ENCODE results near the gene BOD1L1.

BOD1L1 gene

GRCh38 chr4:13645075-13645474 lies 17.6 kb upstream of the BOD1L1 start:
- no peak overlapping the region for H3K4me3 ChIP-seq (ENCODE audit: low read length)
- H3K9ac ChIP-seq (ENCODE audit: low read depth, low read length), result no peak overlapping the region
- no peaks in the 10 kb centered on the region for H3K27me3 ChIP-seq (ENCODE audit: insufficient read depth, low read length)
- no peak overlapping the region for H3K27ac ChIP-seq (ENCODE audit: low read length)
- H3K36me3 ChIP-seq (ENCODE audit: insufficient read depth, low read depth, low read length), result no peaks in the 10 kb centered on the region
- peaks cover 35% of the 10 kb centered on the region for H3K4me1 ChIP-seq (ENCODE audit: insufficient read depth, low read length)
- H3K9me3 ChIP-seq (ENCODE audit: insufficient read depth, low read depth, low read length), result no peaks in the 10 kb centered on the region

- no peaks in the 10 kb centered on the region for H3K27me3 ChIP-seq (ENCODE audit: insufficient read depth, low read length)
- H3K9ac ChIP-seq (ENCODE audit: low read depth, low read length), result no peak overlapping the region; the same call in 1 of the 2 replicates
- no peaks in the 10 kb centered on the region for H3K36me3 ChIP-seq (ENCODE audit: insufficient read depth, low read depth, low read length)
- 0 out of 2 replicates have a peak overlapping the region, but pooled peaks have one; percentile 0 for H3K4me3 ChIP-seq (ENCODE audit: low read length)
- no peaks in the 10 kb centered on the region for H3K9me3 ChIP-seq (ENCODE audit: insufficient read depth, low read depth, low read length)
- peaks cover 36% of the 10 kb centered on the region for H3K4me1 ChIP-seq (ENCODE audit: insufficient read depth, low read length)
- H3K27ac ChIP-seq (ENCODE audit: low read length), result no peak overlapping the region
Observed at GRCh38 chr4:13642170-13642950, 14.8 kb upstream of the BOD1L1 start.

DNA sequence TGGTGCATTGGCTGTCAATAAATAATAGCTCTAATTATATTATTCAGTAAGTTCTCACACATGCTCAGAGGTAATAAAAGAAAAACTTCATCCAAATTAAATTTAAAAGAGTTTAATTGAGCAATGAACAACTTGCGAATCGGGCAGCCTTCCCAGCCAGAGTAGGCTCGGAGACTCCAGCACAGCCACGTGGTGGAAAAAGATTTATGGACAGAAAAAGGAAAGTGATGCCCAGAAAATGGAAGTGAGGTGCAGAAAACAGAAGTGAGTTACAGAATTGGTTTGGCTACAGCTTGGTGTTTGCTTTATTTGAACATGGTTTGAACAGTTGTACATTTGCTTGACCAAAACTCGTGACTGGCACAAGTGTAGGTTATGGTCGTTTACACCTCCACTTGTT lies 13.6 kb upstream of the BOD1L1 start:
- H3K27ac ChIP-seq (ENCODE audit: low read length), result no peak overlapping the region
- no peaks in the 10 kb centered on the region for H3K36me3 ChIP-seq (ENCODE audit: insufficient read depth, low read depth, low read length)
- no peak overlapping the region for H3K9ac ChIP-seq (ENCODE audit: low read depth, low read length)
- no peaks in the 10 kb centered on the region for H3K9me3 ChIP-seq (ENCODE audit: insufficient read depth, low read depth, low read length)
- H3K4me3 ChIP-seq (ENCODE audit: low read length), result no peak overlapping the region
- peaks cover 28% of the 10 kb centered on the region for H3K4me1 ChIP-seq (ENCODE audit: insufficient read depth, low read length)
- no peaks in the 10 kb centered on the region for H3K27me3 ChIP-seq (ENCODE audit: insufficient read depth, low read length)

DNA sequence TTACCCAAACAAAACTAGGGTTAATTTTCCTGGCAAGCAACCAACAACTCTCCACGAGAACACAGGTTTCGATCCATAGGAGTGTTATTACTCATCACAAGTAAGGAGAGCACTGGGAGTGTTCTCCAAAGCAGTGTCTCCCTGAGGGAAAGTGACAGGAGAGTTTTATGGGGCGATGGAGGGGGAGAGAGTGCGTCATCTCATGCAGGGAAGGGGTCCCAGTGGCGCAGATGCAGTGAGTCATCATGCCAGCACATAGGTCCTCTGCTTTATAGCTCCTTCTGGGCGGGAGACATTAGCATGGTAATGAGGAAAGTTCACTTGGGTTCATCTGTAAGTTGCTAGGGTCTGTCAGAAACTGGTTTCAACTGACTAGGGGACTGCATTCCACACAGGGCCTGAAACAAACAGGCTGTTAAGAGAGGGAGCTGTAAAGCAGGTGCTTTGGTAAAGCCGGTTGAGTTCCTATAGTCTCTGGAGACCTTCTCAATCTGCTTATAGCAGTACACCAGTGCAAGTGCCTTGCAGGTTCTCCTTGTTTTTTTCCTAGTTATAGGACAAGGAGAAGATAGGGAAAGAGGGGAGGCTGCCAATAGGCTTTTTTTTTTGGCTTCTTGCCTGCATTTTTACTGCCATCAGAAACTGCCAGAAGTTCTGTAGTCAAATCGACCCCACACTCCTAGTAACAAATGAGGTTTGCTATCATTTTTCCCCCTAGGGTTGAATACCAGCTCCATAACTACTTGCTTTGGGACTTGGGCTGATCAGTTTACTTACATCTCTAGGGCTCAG lies 12.8 kb upstream of the BOD1L1 start:
- Histone ChIP-seq H3K4me1 (ENCODE audit: insufficient read depth, low read length) (peaks cover 28% of the 10 kb centered on the region), H3K36me3 (ENCODE audit: insufficient read depth, low read depth, low read length) (no peaks in the 10 kb centered on the region), H3K27ac (ENCODE audit: low read length) (no peak overlapping the region), H3K4me3 (ENCODE audit: low read length) (no peak overlapping the region; the same call in 1 of the 2 replicates), H3K9me3 (ENCODE audit: insufficient read depth, low read depth, low read length) (no peaks in the 10 kb centered on the region), H3K9ac (ENCODE audit: low read depth, low read length) (no peak overlapping the region), H3K27me3 (ENCODE audit: insufficient read depth, low read length) (no peaks in the 10 kb centered on the region)

DNA sequence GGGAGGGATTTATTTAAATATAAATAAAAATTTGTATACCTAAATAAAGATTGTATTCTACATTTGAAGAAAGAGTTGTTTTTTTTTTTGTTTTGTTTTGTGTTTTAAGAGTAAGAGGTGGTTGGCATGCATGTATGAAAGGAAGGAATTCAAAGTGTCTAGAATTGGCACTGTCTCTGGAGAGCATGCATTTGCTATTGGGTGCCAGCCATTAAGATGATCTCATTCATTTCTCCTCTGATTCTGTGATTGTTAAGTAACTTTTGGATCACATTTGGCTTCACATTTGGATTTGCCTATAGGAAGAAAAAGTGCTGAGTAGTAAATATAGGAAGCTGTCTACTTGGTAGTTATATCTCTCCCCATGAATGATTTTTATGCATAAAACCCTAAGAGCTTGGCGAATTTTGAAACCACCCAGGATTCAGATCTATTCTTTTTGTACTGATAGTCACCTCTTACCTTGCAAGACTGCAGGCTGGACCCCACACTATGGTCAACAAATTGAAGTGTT lies 7.8 kb upstream of the BOD1L1 start:
- no peaks in the 10 kb centered on the region for H3K36me3 ChIP-seq (ENCODE audit: insufficient read depth, low read depth, low read length)
- no peaks in the 10 kb centered on the region for H3K9me3 ChIP-seq (ENCODE audit: insufficient read depth, low read depth, low read length)
- peaks cover 5% of the 10 kb centered on the region; the same call in 1 of the 2 replicates for H3K4me1 ChIP-seq (ENCODE audit: insufficient read depth, low read length)
- no peak overlapping the region for H3K27ac ChIP-seq (ENCODE audit: low read length)
- no peak overlapping the region for H3K9ac ChIP-seq (ENCODE audit: low read depth, low read length)
- H3K4me3 ChIP-seq (ENCODE audit: low read length), result no peak overlapping the region
- H3K27me3 ChIP-seq (ENCODE audit: insufficient read depth, low read length), result no peaks in the 10 kb centered on the region

DNA sequence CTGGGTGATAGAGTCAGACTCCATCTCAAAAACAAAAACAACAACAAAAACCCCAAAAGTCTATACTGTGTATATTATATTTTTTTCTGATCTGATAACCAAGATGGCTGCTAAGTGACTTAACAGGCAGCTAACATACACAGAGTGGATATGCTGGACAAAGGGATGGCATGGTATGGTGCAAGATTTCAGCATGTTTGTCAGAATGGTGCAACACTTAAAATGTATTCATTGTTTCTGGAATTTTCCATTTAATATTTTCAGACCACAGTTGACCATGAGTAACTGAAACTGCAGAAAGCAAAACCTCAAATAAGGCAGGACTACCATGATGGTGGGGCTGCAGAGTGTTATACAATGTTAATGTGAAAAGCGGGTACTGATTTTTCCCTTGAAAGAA lies 6.1 kb upstream of the BOD1L1 start:
- Histone ChIP-seq H3K36me3 (ENCODE audit: insufficient read depth, low read depth, low read length) (no peaks in the 10 kb centered on the region), H3K27ac (ENCODE audit: low read length) (no peak overlapping the region), H3K4me1 (ENCODE audit: insufficient read depth, low read length) (no peaks in the 10 kb centered on the region; the same call in 1 of the 2 replicates), H3K9ac (ENCODE audit: low read depth, low read length) (no peak overlapping the region), H3K4me3 (ENCODE audit: low read length) (no peak overlapping the region), H3K27me3 (ENCODE audit: insufficient read depth, low read length) (no peaks in the 10 kb centered on the region), H3K9me3 (ENCODE audit: insufficient read depth, low read depth, low read length) (no peaks in the 10 kb centered on the region)

GRCh38 chr4:13627178-13627605 lies 333 bp downstream of the BOD1L1 start:
- peaks cover 6% of the 10 kb centered on the region; the same call in 1 of the 2 replicates for H3K4me1 ChIP-seq (ENCODE audit: insufficient read depth, low read length)
- H3K4me3 ChIP-seq (ENCODE audit: low read length), result peak overlapping the region; percentile 99
- no peaks in the 10 kb centered on the region for H3K27me3 ChIP-seq (ENCODE audit: insufficient read depth, low read length)
- no peaks in the 10 kb centered on the region for H3K9me3 ChIP-seq (ENCODE audit: insufficient read depth, low read depth, low read length)
- H3K36me3 ChIP-seq (ENCODE audit: insufficient read depth, low read depth, low read length), result no peaks in the 10 kb centered on the region
- peak overlapping the region; percentile 94 for H3K9ac ChIP-seq (ENCODE audit: low read depth, low read length)
- H3K27ac ChIP-seq (ENCODE audit: low read length), result no peak overlapping the region

- peaks cover 6% of the 10 kb centered on the region; the same call in 1 of the 2 replicates for H3K4me1 ChIP-seq (ENCODE audit: insufficient read depth, low read length)
- no peak overlapping the region for H3K27ac ChIP-seq (ENCODE audit: low read length)
Observed at GRCh38 chr4:13626492-13627177, 890 bp downstream of the BOD1L1 start.

DNA sequence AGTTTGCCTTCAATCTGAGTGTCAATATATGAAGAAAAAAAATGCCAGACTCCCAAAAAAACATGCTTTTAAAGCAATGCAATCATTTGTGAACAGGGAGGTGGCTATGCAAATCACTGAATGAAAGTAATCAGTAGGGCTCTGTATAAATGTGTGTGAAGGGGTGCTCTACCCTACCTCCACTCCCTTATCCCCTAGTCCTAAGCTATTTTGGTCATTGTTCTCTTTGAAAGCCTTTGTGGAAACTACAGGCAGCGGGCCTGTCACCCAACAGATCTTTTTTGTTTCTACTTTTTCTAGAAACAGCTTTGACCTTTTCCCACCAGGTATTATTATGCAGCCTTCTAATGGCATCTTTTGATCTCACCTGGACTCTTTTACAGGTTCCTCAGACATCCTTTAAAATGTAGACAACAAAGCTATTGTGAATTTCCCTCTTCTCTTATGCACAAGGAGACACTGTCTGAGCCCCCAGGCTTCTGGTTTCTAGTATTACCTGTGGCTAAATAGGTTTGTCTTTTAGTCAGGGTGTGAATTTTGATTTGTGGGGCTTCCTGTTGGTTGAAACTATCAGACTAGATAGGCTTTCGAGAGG lies 9.2 kb downstream of the BOD1L1 start:
- Histone ChIP-seq H3K9me3 (ENCODE audit: insufficient read depth, low read depth, low read length) (no peaks in the 10 kb centered on the region), H3K9ac (ENCODE audit: low read depth, low read length) (no peak overlapping the region), H3K27me3 (ENCODE audit: insufficient read depth, low read length) (no peaks in the 10 kb centered on the region), H3K27ac (ENCODE audit: low read length) (no peak overlapping the region), H3K4me3 (ENCODE audit: low read length) (no peak overlapping the region), H3K36me3 (ENCODE audit: insufficient read depth, low read depth, low read length) (peaks cover 58% of the 10 kb centered on the region), H3K4me1 (ENCODE audit: insufficient read depth, low read length) (no peaks in the 10 kb centered on the region)

More at GRCh38 chr4:13626492-13627177, 890 bp downstream of the BOD1L1 start:
- Histone ChIP-seq H3K9ac (ENCODE audit: low read depth, low read length) (peak overlapping the region; percentile 94), H3K27me3 (ENCODE audit: insufficient read depth, low read length) (no peaks in the 10 kb centered on the region), H3K9me3 (ENCODE audit: insufficient read depth, low read depth, low read length) (no peaks in the 10 kb centered on the region), H3K36me3 (ENCODE audit: insufficient read depth, low read depth, low read length) (no peaks in the 10 kb centered on the region), H3K4me3 (ENCODE audit: low read length) (peak overlapping the region; percentile 99)

- no peaks in the 10 kb centered on the region for H3K4me1 ChIP-seq (ENCODE audit: insufficient read depth, low read length)
- H3K9ac ChIP-seq (ENCODE audit: low read depth, low read length), result no peak overlapping the region
- H3K9me3 ChIP-seq (ENCODE audit: insufficient read depth, low read depth, low read length), result no peaks in the 10 kb centered on the region
- peaks cover 63% of the 10 kb centered on the region for H3K36me3 ChIP-seq (ENCODE audit: insufficient read depth, low read depth, low read length)
- H3K4me3 ChIP-seq (ENCODE audit: low read length), result no peak overlapping the region
- no peaks in the 10 kb centered on the region for H3K27me3 ChIP-seq (ENCODE audit: insufficient read depth, low read length)
- no peak overlapping the region for H3K27ac ChIP-seq (ENCODE audit: low read length)
Observed at GRCh38 chr4:13617801-13618200, 9.7 kb downstream of the BOD1L1 start.

DNA sequence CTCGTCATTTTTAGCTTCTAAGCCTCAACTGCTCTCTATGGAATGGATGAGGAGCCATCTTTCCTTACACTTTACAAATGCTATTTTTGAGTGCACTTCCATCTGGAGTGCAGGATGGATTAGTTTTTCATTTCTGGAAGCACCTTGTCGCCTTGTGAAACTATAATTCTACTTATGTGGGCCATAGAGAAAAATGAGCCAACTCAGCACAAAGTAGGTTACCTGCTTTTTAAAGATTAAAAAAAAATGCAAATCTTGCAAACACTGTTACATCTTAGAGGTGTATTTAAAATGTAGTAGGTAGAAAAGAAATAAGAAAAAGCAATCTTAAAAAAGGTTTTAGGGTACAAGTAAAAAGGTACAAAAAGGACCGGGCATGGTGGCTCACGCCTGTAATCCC lies 10.9 kb downstream of the BOD1L1 start:
- H3K27me3 ChIP-seq (ENCODE audit: insufficient read depth, low read length), result no peaks in the 10 kb centered on the region
- H3K36me3 ChIP-seq (ENCODE audit: insufficient read depth, low read depth, low read length), result peaks cover 75% of the 10 kb centered on the region
- no peaks in the 10 kb centered on the region for H3K9me3 ChIP-seq (ENCODE audit: insufficient read depth, low read depth, low read length)
- no peak overlapping the region for H3K27ac ChIP-seq (ENCODE audit: low read length)
- no peak overlapping the region for H3K4me3 ChIP-seq (ENCODE audit: low read length)
- no peaks in the 10 kb centered on the region for H3K4me1 ChIP-seq (ENCODE audit: insufficient read depth, low read length)
- H3K9ac ChIP-seq (ENCODE audit: low read depth, low read length), result no peak overlapping the region
